Endothelial cell of umbilical vein (primary cell): Measurements from ENCODE around the gene TEX12. TPM values are rescaled to one million over a fixed set of nuclear protein-coding genes. Genes with fewer than 3 reads are reported as not detected.

Experiments
- BruUV-seq: library from RNA; stranded (reverse); fragments of 400-500 nt; replicated peaks from 2 replicates; lab custom pipeline; 2021; lab: Mats Ljungman, UMichigan
- CTCF ChIA-PET: fragments of 300-600, 350-600 bp; sonication (Branson Sonifier 250); formaldehyde crosslinking; loops from one replicate; lab custom pipeline; 2021; ENCODE audit warnings: antibody characterized with exemption, inconsistent platforms; lab: Charles Lee
- POLR2A ChIA-PET: fragments of 300-600, 350-600 bp; sonication (Branson Sonifier 250); formaldehyde crosslinking; loops from one replicate; lab custom pipeline; 2021; ENCODE audit warnings: antibody characterized with exemption, inconsistent platforms; lab: Charles Lee
- DNase-seq: peaks from one replicate; pipeline ENCODE4 v3.0.0-alpha.2; 2011; ENCODE audit warnings: low read depth, low spot score
- FAIRE-seq: peaks from 2 replicates; lab custom pipeline; 2011; peaks lifted over from hg19 to GRCh38; lab: Jason Lieb, UNC
- H2AFZ ChIP-seq: 2 replicates; pipeline ENCODE4 v1.6.0; 2012; ENCODE audit warnings: low read depth, low read length, control low read depth, inconsistent platforms
- H3K27ac ChIP-seq: 2 replicates; pipeline ENCODE4 v1.5.1; 2011; ENCODE audit warnings: low read depth, mild to moderate bottlenecking, control low read depth, low read length, moderate library complexity; ENCODE audit not compliant: insufficient read depth
- H3K27me3 ChIP-seq, 2 experiments: 2 replicates each; pipeline versions ENCODE4 v1.6.0 to v1.6.1; 2011; ENCODE audit warnings: low read length in 2 of 2, mixed read lengths in 1 of 2; ENCODE audit not compliant: control insufficient read depth in 2 of 2, insufficient read depth in 2 of 2
- H3K36me3 ChIP-seq, 2 experiments: 2 replicates in 1 of 2; 3 replicates in 1 of 2; pipeline ENCODE4 v1.5.1; 2011; ENCODE audit warnings: low read length in 2 of 2, mild to moderate bottlenecking in 1 of 2, moderate library complexity in 1 of 2; ENCODE audit not compliant: control insufficient read depth in 2 of 2, insufficient read depth in 2 of 2; ENCODE audit errors: extremely low read depth in 1 of 2
- H3K4me1 ChIP-seq: 3 replicates; pipeline ENCODE4 v1.5.1; 2011; ENCODE audit warnings: mild to moderate bottlenecking, low read length; ENCODE audit not compliant: control insufficient read depth, insufficient read depth; ENCODE audit errors: extremely low read depth
- H3K4me2 ChIP-seq: 2 replicates; pipeline ENCODE4 v1.6.1; 2011; ENCODE audit warnings: low read length, control low read depth, mixed read lengths; ENCODE audit not compliant: insufficient read depth
- H3K4me3 ChIP-seq, 3 experiments: fragments of 200-600 bp in 1 of 3; sonication (generic), shearing (Covaris generic) in 1 of 3; replicated peaks in 1 of 3; 2 replicates each; pipeline ENCODE4 v1.5.1; 2011 to 2016; ENCODE audit warnings: control low read depth in 3 of 3, low read length in 3 of 3, mild to moderate bottlenecking in 2 of 3, inconsistent platforms in 1 of 3, low read depth in 1 of 3, moderate library complexity in 1 of 3; ENCODE audit not compliant: insufficient read depth in 1 of 3
- H3K79me2 ChIP-seq: 2 replicates; pipeline ENCODE4 v1.6.0; 2012; ENCODE audit warnings: low read length, inconsistent platforms; ENCODE audit not compliant: control insufficient read depth, insufficient read depth
- H3K9ac ChIP-seq: replicated peaks from 2 replicates; pipeline ENCODE3; 2011; ENCODE audit warnings: low read length, control low read depth; ENCODE audit not compliant: insufficient read depth; ENCODE audit errors: extremely low read depth
- H3K9me1 ChIP-seq: replicated peaks from 3 replicates; pipeline ENCODE4 v1.6.0; 2011; ENCODE audit warnings: mild to moderate bottlenecking, low read length; ENCODE audit not compliant: control insufficient read depth, insufficient read depth; ENCODE audit errors: extremely low read depth
- H3K9me3 ChIP-seq: replicated peaks from 2 replicates; pipeline ENCODE4 v1.5.1; 2012; ENCODE audit warnings: low read length, inconsistent platforms; ENCODE audit not compliant: control insufficient read depth, insufficient read depth
- H4K20me1 ChIP-seq: replicated peaks from 2 replicates; pipeline ENCODE3; 2011; ENCODE audit warnings: mild to moderate bottlenecking, low read length; ENCODE audit not compliant: control insufficient read depth, insufficient read depth; ENCODE audit errors: extremely low read depth
- EZH2 ChIP-seq: IDR thresholded peaks from 2 replicates; pipeline ENCODE4 v1.6.1; 2012; ENCODE audit warnings: borderline replicate concordance, low read depth, mild to moderate bottlenecking, moderate library complexity, low read length, inconsistent platforms; ENCODE audit not compliant: severe bottlenecking
- FOS ChIP-seq: IDR thresholded peaks from 2 replicates; pipeline ENCODE4 v1.6.1; 2011; ENCODE audit warnings: mild to moderate bottlenecking, low read length, moderate library complexity, borderline replicate concordance; ENCODE audit not compliant: insufficient read depth
- GATA2 ChIP-seq: IDR thresholded peaks from 2 replicates; pipeline ENCODE4 v1.7.0; 2011; ENCODE audit warnings: low read depth, mild to moderate bottlenecking, moderate library complexity, mixed read lengths, low read length; ENCODE audit not compliant: insufficient read length, insufficient read depth
- JUN ChIP-seq: IDR thresholded peaks from 2 replicates; pipeline ENCODE4 v1.6.1; 2011; ENCODE audit warnings: borderline replicate concordance, low read depth; ENCODE audit not compliant: insufficient read length, insufficient read depth
- MYC ChIP-seq: IDR thresholded peaks from one replicate; pipeline ENCODE4 v1.6.1; 2011; ENCODE audit warnings: mild to moderate bottlenecking, low read depth, low read length
- POLR2A ChIP-seq: IDR thresholded peaks from 2 replicates; pipeline ENCODE4 v1.6.1; 2012; ENCODE audit warnings: low read depth, mild to moderate bottlenecking, control low read depth, low read length
- POLR2AphosphoS5 ChIP-seq: IDR thresholded peaks from 2 replicates; pipeline ENCODE4 v1.6.1; 2012; ENCODE audit warnings: low read depth, mild to moderate bottlenecking, control low read depth, low read length, moderate library complexity; ENCODE audit not compliant: insufficient read depth
- dilution Hi-C: fragments of 300-500 bp; cut with MboI; formaldehyde crosslinking; loops from one replicate; pipeline ENCODE4 v1.15.0; 2019; ENCODE audit warnings: low sequenced_read_pairs; ENCODE audit not compliant: extremely low pct_ligation_motif_present
- intact Hi-C: fragments of 100-400 bp; cut with micrococcal nuclease; formaldehyde crosslinking; loops from one replicate; pipeline ENCODE4 v1.10.0; 2022
- polyA plus RNA-seq, 4 experiments: library from polyadenylated mRNA; depleted of rRNA in 3 of 4; stranded (reverse) in 3 of 4; unstranded in 1 of 4; fragments of >200 nt; gene quantifications; 2 replicates each; pipeline versions ENCODE4 v1.2.1 to v1.2.3, GENCODE V29; 2011 to 2012; ENCODE audit warnings: missing spikeins in 1 of 4
- total RNA-seq: library from RNA; stranded (reverse); gene quantifications from 2 replicates; pipeline ENCODE4 v1.2.3, GENCODE V29; 2021
- TF ChIP-seq, protein P1 (sequence below): IDR thresholded peaks from 2 replicates; pipeline ENCODE4 v1.6.1; 2011; ENCODE audit not compliant: insufficient read depth, insufficient read length
- TF ChIP-seq, protein P2 (sequence below), 2 donors: IDR thresholded peaks; 1 replicate in 1 of 2; 2 replicates in 1 of 2; pipeline ENCODE4 v1.5.1; 2011; ENCODE audit warnings: low read length in 2 of 2, mild to moderate bottlenecking in 2 of 2, moderate library complexity in 2 of 2, control low read depth in 1 of 2, inconsistent platforms in 1 of 2, low read depth in 1 of 2; ENCODE audit not compliant: insufficient read depth in 1 of 2; ENCODE audit errors: extremely low read depth in 1 of 2

Gene TEX12
- total and polyA plus RNA-seq, 2 donors (not counting 3 experiments of a cell fraction or from before 2014, with no cell fraction given), result 0.46 TPM; not detected in 1

DNA sequence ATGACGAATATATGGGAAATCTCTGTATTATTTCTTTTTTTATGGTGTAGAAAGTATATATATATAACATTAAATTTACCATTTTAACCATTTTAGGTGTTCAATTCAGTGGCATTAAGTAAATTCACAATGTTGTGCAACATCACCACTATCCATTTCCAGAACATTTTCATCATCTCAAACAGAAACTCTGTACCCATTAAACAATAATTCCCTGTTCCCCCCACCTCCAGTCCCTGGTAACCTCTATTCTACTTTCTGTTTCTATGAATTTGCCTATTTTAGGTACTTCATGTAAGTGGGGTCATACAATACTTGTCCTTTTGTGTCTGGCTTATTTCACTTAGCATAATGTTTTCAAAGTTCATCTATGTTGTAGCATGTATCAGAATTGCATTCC lies 43.7 kb downstream of the TEX12 start:
- CTCF ChIA-PET, result no interaction called here

More for the DNA sequence above, 43.7 kb downstream of the TEX12 start:
- Histone ChIP-seq H3K27me3 (no peaks in the 10 kb centered on the region), H4K20me1 (no peaks in the 10 kb centered on the region), H3K4me1 (no peaks in the 10 kb centered on the region), H3K9ac (no peak overlapping the region), H3K4me2 (no peak overlapping the region), H3K9me3 (no peaks in the 10 kb centered on the region), H2AFZ (no peak overlapping the region), H3K9me1 (no peaks in the 10 kb centered on the region), H3K4me3 (no peak overlapping the region), H3K27ac (no peak overlapping the region), H3K36me3 (no peaks in the 10 kb centered on the region), H3K79me2 (no peaks in the 10 kb centered on the region)
- TF ChIP-seq POLR2AphosphoS5, result no peak
- no peak for TF ChIP-seq JUN
- no peak for TF ChIP-seq FOS
- no peak for TF ChIP-seq POLR2A
- no peak for TF ChIP-seq EZH2
- TF ChIP-seq, protein P1, sequence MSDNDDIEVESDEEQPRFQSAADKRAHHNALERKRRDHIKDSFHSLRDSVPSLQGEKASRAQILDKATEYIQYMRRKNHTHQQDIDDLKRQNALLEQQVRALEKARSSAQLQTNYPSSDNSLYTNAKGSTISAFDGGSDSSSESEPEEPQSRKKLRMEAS, result no peak
- no peak for TF ChIP-seq GATA2
- TF ChIP-seq, protein P2, sequence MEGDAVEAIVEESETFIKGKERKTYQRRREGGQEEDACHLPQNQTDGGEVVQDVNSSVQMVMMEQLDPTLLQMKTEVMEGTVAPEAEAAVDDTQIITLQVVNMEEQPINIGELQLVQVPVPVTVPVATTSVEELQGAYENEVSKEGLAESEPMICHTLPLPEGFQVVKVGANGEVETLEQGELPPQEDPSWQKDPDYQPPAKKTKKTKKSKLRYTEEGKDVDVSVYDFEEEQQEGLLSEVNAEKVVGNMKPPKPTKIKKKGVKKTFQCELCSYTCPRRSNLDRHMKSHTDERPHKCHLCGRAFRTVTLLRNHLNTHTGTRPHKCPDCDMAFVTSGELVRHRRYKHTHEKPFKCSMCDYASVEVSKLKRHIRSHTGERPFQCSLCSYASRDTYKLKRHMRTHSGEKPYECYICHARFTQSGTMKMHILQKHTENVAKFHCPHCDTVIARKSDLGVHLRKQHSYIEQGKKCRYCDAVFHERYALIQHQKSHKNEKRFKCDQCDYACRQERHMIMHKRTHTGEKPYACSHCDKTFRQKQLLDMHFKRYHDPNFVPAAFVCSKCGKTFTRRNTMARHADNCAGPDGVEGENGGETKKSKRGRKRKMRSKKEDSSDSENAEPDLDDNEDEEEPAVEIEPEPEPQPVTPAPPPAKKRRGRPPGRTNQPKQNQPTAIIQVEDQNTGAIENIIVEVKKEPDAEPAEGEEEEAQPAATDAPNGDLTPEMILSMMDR (IDR thresholded peaks at IDR 0.05; ENCODE audit: extremely low read depth in 1 of 2, insufficient read depth in 1 of 2, low read depth in 1 of 2, low read length in 2 of 2), result no peak
- no peak for TF ChIP-seq MYC
- dilution Hi-C loops, result no loop called here
- intact Hi-C loops, result no loop called here
- FAIRE-seq, result no peak
- POLR2A ChIA-PET, result no interaction called here
- no peak for DNase-seq
- BruUV-seq, result no TSS peak
